SK-N-SH treated with all-trans-retinoic acid at 6 μM for 48 hours (cell line): ENCODE results near the gene GSTM4.

ENCODE experiments used
- ATAC-seq: fragments of 200-7000 bp; cut with Tn5 transposase; 3 replicates; pipeline ENCODE4 v1.9.1; 2020; ENCODE audit warnings: mild to moderate bottlenecking, moderate library complexity
- BACH2 ChIP-seq: fragments of 250-450 bp; sonication (Bioruptor Pico); IDR thresholded peaks from 2 replicates; pipeline ENCODE4 v1.9.0; 2021; ENCODE audit warnings: mild to moderate bottlenecking, borderline replicate concordance
- CSDC2 ChIP-seq: fragments of 250-450 bp; sonication (Bioruptor Pico); IDR thresholded peaks from 2 replicates; pipeline ENCODE4 v1.5.0; 2020; ENCODE audit warnings: mild to moderate bottlenecking, moderate library complexity
- ISL1 ChIP-seq: fragments of 250-450 bp; sonication (Bioruptor Pico); IDR thresholded peaks from 2 replicates; pipeline ENCODE4 v2.1.2; 2022; ENCODE audit warnings: mild to moderate bottlenecking, moderate library complexity
- OSR1 ChIP-seq: fragments of 250-450 bp; sonication (Bioruptor Pico); IDR thresholded peaks from 2 replicates; pipeline ENCODE4 v1.8.0; 2022; ENCODE audit warnings: moderate library complexity, mild to moderate bottlenecking, inconsistent platforms
- PPARA ChIP-seq: fragments of 250-450 bp; sonication (Bioruptor Pico); IDR thresholded peaks from 2 replicates; pipeline ENCODE4 v1.5.0; 2020; ENCODE audit warnings: mild to moderate bottlenecking, borderline replicate concordance
- SNAI2 ChIP-seq: fragments of 250-450 bp; sonication (Bioruptor Pico); IDR thresholded peaks from 2 replicates; pipeline ENCODE4 v1.5.0; 2020; ENCODE audit warnings: mild to moderate bottlenecking, moderate library complexity
- TCF4 ChIP-seq: fragments of 250-450 bp; sonication (Bioruptor Pico); IDR thresholded peaks from 2 replicates; pipeline ENCODE4 v1.8.0; 2021; ENCODE audit warnings: mild to moderate bottlenecking, moderate library complexity, borderline replicate concordance
- TOX ChIP-seq: fragments of 250-450 bp; sonication (Bioruptor Pico); IDR thresholded peaks from 2 replicates; pipeline ENCODE4 v1.8.0; 2021; ENCODE audit warnings: mild to moderate bottlenecking, moderate library complexity, borderline replicate concordance
- TSHZ2 ChIP-seq: fragments of 250-450 bp; sonication (Bioruptor Pico); IDR thresholded peaks from 2 replicates; pipeline ENCODE4 v1.5.0; 2020; ENCODE audit warnings: mild to moderate bottlenecking, moderate library complexity
- ZC3H10 ChIP-seq: fragments of 250-450 bp; sonication (Bioruptor Pico); IDR thresholded peaks from 2 replicates; pipeline ENCODE4 v1.5.1; 2021; ENCODE audit warnings: mild to moderate bottlenecking, moderate library complexity
- ZFP3 ChIP-seq: fragments of 250-450 bp; sonication (Bioruptor Pico); IDR thresholded peaks from 2 replicates; pipeline ENCODE4 v1.5.0; 2020; ENCODE audit warnings: mild to moderate bottlenecking, moderate library complexity
- ZFP30 ChIP-seq: fragments of 450-650 bp; formaldehyde crosslinking; IDR thresholded peaks from 2 replicates; pipeline ENCODE4 v1.5.0; 2022; ENCODE audit warnings: mild to moderate bottlenecking, moderate library complexity
- ZNF565 ChIP-seq: fragments of 450-650 bp; formaldehyde crosslinking; conservative IDR thresholded peaks from 2 replicates; pipeline ENCODE4 v1.5.0; 2020; ENCODE audit warnings: low read depth, mild to moderate bottlenecking, moderate library complexity
- ZNF8 ChIP-seq: fragments of 450-650 bp; formaldehyde crosslinking; IDR thresholded peaks from 2 replicates; pipeline ENCODE4 v1.5.0; 2020; ENCODE audit warnings: mild to moderate bottlenecking, moderate library complexity
- TF ChIP-seq, protein P1 (sequence below): fragments of 250-450 bp; sonication (Bioruptor Pico); IDR thresholded peaks from 2 replicates; pipeline ENCODE4 v1.5.1; 2021; ENCODE audit warnings: mild to moderate bottlenecking, moderate library complexity
- TF ChIP-seq, protein P2 (sequence below): fragments of 250-450 bp; sonication (Bioruptor Pico); IDR thresholded peaks from 2 replicates; pipeline ENCODE4 v1.5.1; 2020; ENCODE audit warnings: low read depth, mild to moderate bottlenecking, moderate library complexity
- TF ChIP-seq, protein P3 (sequence below): fragments of 250-450 bp; sonication (Bioruptor Pico); IDR thresholded peaks from 2 replicates; pipeline ENCODE4 v1.8.0; 2021; ENCODE audit warnings: low read depth, mild to moderate bottlenecking, moderate library complexity, borderline replicate concordance

The GSTM4 gene

DNA sequence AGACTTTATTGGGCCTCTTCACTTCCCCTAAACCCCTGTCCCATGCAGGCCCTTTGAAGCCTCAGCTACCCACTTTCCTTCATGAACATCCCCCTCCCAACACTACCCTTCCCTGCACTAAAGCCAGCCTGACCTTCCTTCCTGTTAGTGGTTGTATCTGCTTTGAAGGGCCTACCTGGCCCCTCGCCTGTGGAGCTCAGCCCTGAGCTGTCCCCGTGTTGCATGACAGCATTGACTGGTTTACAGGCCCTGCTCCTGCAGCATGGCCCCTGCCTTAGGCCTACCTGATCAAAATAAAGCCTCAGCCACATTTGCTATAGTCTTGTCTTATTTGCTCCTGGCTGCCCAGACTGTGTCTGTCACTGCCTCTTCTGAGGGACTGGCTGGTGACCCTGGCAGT lies 5.5 kb downstream of the GSTM4 start:
- no peak for TF ChIP-seq ZFP3 (CRISPR knock-in tag)
- no peak for ATAC-seq

DNA sequence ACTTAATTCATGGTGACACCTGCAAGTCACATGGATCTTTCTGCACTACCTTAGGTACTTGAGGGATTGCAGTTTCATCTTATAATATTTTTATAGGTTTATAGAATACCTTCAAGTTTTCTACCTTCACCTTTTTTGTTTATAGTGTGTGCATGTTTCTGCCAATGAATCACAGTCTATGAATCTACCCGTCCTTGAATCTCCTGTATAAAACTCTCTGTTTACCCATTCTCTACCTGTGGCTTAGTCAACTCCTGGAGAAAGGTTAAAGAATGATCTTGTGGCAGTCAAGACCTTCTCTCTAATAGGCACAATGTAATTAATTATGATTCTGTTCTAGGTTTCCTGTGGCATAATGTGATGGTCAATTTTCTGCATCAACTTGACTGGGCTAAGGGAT lies 8.8 kb downstream of the GSTM4 start:
- no peak for ATAC-seq
- TF ChIP-seq ZFP3 (CRISPR knock-in tag) = no peak
- no peak for TF ChIP-seq ZNF565
- no peak for TF ChIP-seq TCF4
- no peak for TF ChIP-seq ZFP30 (CRISPR knock-in tag)
- TF ChIP-seq TOX (CRISPR knock-in tag) = no peak
- no peak for TF ChIP-seq TSHZ2 (CRISPR knock-in tag)
- no peak for TF ChIP-seq PPARA (CRISPR knock-in tag)
- TF ChIP-seq, protein P1, sequence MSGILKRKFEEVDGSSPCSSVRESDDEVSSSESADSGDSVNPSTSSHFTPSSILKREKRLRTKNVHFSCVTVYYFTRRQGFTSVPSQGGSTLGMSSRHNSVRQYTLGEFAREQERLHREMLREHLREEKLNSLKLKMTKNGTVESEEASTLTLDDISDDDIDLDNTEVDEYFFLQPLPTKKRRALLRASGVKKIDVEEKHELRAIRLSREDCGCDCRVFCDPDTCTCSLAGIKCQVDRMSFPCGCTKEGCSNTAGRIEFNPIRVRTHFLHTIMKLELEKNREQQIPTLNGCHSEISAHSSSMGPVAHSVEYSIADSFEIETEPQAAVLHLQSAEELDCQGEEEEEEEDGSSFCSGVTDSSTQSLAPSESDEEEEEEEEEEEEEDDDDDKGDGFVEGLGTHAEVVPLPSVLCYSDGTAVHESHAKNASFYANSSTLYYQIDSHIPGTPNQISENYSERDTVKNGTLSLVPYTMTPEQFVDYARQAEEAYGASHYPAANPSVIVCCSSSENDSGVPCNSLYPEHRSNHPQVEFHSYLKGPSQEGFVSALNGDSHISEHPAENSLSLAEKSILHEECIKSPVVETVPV (CRISPR knock-in tag) = no peak
- TF ChIP-seq, protein P2, sequence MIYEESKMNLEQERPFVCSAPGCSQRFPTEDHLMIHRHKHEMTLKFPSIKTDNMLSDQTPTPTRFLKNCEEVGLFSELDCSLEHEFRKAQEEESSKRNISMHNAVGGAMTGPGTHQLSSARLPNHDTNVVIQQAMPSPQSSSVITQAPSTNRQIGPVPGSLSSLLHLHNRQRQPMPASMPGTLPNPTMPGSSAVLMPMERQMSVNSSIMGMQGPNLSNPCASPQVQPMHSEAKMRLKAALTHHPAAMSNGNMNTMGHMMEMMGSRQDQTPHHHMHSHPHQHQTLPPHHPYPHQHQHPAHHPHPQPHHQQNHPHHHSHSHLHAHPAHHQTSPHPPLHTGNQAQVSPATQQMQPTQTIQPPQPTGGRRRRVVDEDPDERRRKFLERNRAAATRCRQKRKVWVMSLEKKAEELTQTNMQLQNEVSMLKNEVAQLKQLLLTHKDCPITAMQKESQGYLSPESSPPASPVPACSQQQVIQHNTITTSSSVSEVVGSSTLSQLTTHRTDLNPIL (CRISPR knock-in tag) = no peak
- TF ChIP-seq BACH2 (CRISPR knock-in tag) = no peak
- TF ChIP-seq OSR1 = no peak

DNA sequence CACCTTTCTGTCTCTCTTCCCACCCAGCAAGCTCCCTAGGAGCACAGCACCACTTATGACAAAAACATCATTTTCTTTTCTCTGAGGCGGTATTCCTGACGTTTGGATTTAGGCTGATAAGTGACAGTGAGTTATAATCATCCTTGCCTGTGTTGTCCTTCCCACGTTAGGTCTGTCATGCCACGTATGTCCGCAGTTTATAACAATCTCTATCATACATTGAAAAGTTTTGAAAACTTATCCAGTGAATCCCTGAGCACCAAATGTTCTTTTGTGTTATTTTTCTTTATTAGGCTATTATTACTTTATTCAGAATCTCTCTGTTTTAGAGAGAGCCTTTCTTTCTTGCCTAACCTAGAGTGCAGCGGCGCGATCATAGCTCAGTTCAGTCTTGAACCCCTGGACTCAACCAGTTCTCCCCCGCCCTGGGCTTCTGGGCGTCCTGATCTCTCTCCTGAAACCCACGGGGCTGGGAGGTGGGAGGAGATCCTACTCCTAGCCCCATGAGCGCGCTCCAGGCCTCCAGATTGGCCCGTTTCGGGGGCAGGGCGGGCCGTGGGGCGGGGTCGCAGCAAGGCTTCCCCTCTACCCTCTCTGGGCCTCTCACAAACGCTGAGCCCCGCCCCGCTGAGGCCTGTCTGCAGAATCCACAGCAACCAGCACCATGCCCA lies 11.7 kb downstream of the GSTM4 start, which contains the start of gene GSTM2:
TSS of gene GSTM2 (plus strand) at position 606 of the 671 bp plus-strand sequence. CDS start at position 665, 59 bp downstream.
- ATAC-seq = peak; percentile 100
- TF ChIP-seq ZFP30 (CRISPR knock-in tag) (no peak), TSHZ2 (CRISPR knock-in tag) (no peak), ISL1 (no peak)

DNA sequence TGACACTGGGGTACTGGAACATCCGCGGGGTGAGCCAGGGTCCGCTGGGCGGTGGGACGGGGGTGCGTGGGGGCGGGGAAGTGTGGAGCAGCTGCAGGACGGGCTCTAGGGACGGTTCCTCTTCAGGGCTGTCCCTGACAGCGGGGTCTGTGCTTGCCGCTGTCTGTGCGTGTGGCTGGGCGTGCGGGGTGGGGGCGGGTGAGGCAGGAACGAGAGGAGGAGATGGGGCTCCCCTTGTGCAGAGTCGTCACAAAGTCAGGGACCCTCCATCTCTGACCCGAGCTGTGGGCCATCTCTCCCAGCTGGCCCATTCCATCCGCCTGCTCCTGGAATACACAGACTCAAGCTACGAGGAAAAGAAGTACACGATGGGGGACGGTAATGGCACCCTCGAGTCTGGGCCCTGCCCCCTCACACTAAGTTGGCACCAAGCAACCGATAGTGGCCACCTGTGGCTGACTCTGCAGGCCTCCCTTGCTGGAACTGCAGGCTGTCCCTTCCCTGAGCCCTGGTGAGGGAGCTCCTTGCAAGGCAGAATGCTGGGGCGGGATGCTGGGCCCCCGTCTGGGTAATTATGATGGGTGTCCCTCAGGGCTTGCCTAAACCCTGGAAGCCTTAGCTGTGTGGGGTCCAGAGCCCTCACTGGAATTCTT lies 12.3 kb downstream of the GSTM4 start:
- peak; percentile 21 for ATAC-seq
- TF ChIP-seq, protein P2 (CRISPR knock-in tag) = no peak
- no peak for TF ChIP-seq PPARA (CRISPR knock-in tag)
- no peak for TF ChIP-seq ZNF8
- TF ChIP-seq CSDC2 (CRISPR knock-in tag) = no peak
- TF ChIP-seq SNAI2 (CRISPR knock-in tag) = no peak
- TF ChIP-seq, protein P3, sequence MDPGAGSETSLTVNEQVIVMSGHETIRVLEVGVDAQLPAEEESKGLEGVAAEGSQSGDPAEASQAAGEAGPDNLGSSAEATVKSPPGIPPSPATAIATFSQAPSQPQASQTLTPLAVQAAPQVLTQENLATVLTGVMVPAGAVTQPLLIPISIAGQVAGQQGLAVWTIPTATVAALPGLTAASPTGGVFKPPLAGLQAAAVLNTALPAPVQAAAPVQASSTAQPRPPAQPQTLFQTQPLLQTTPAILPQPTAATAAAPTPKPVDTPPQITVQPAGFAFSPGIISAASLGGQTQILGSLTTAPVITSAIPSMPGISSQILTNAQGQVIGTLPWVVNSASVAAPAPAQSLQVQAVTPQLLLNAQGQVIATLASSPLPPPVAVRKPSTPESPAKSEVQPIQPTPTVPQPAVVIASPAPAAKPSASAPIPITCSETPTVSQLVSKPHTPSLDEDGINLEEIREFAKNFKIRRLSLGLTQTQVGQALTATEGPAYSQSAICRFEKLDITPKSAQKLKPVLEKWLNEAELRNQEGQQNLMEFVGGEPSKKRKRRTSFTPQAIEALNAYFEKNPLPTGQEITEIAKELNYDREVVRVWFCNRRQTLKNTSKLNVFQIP (CRISPR knock-in tag) = no peak
- TF ChIP-seq TOX (CRISPR knock-in tag) = no peak
- TF ChIP-seq ZC3H10 (CRISPR knock-in tag) = no peak
